H1 (cell line): ENCODE results near the gene NEDD1. TPM values are rescaled to one million over a fixed set of nuclear protein-coding genes. Genes with fewer than 3 reads are reported as not detected.
A peak's percentile ranks its signal among the peaks of the same experiment; 100 is the strongest.

Experiments
- CTCF ChIA-PET: fragments of 300-600 bp; sonication (Branson Sonifier 250); formaldehyde crosslinking; loops from one replicate; lab custom pipeline; 2021; ENCODE audit not compliant: partially characterized antibody; lab: Charles Lee
- POLR2A ChIA-PET: fragments of 300-600 bp; sonication (Branson Sonifier 250); formaldehyde crosslinking; loops from one replicate; lab custom pipeline; 2021; ENCODE audit warnings: inconsistent platforms; ENCODE audit not compliant: partially characterized antibody; lab: Charles Lee
- DNase-seq, 2 experiments: peaks; one replicate each; pipeline versions ENCODE4 v3.0.0 to v3.0.0-alpha.2; 2010 to 2022; ENCODE audit warnings: low spot score in 2 of 2, low read depth in 1 of 2, mixed read lengths in 1 of 2
- FAIRE-seq: peaks from 2 replicates; lab custom pipeline; 2011; peaks lifted over from hg19 to GRCh38; lab: Jason Lieb, UNC
- H2AFZ ChIP-seq: 2 replicates; pipeline ENCODE4 v1.8.1; 2012; ENCODE audit warnings: low read length, inconsistent platforms
- H2AK5ac ChIP-seq: 2 replicates; pipeline ENCODE4 v1.6.1; 2013; ENCODE audit warnings: low read depth, low read length
- H2BK120ac ChIP-seq: replicated peaks from 2 replicates; pipeline ENCODE3; 2013; ENCODE audit warnings: low read depth, low read length, inconsistent platforms
- H2BK12ac ChIP-seq: 2 replicates; pipeline ENCODE4 v1.6.1; 2013; ENCODE audit warnings: low read depth, low read length
- H2BK15ac ChIP-seq: 2 replicates; pipeline ENCODE4 v1.6.1; 2013; ENCODE audit warnings: low read length
- H2BK20ac ChIP-seq: 2 replicates; pipeline ENCODE4 v1.6.1; 2013; ENCODE audit warnings: low read length
- H2BK5ac ChIP-seq: 2 replicates; pipeline ENCODE4 v1.6.1; 2013; ENCODE audit warnings: low read depth, low read length
- H3K14ac ChIP-seq: 2 replicates; pipeline ENCODE4 v1.6.1; 2013; ENCODE audit warnings: inconsistent platforms; ENCODE audit not compliant: insufficient read length
- H3K18ac ChIP-seq: 2 replicates; pipeline ENCODE4 v1.6.1; 2013; ENCODE audit warnings: low read length; ENCODE audit errors: extremely low read depth
- H3K23ac ChIP-seq: 2 replicates; pipeline ENCODE4 v1.6.1; 2013; ENCODE audit warnings: inconsistent platforms; ENCODE audit not compliant: insufficient read length
- H3K23me2 ChIP-seq: 2 replicates; pipeline ENCODE4 v1.6.1; 2013; ENCODE audit warnings: low read depth, low read length
- H3K27ac ChIP-seq: 2 replicates; pipeline ENCODE4 v1.6.1; 2011; ENCODE audit warnings: low read depth, low read length, inconsistent platforms
- H3K27me3 ChIP-seq, 4 experiments: replicated peaks in 1 of 4; 1 replicate in 1 of 4; 2 replicates in 3 of 4; pipeline versions ENCODE4 v1.6.1 to v1.8.1; 2011 to 2013; ENCODE audit warnings: low read length in 3 of 4, mild to moderate bottlenecking in 3 of 4, inconsistent platforms in 2 of 4, mixed read lengths in 2 of 4, moderate library complexity in 1 of 4; ENCODE audit not compliant: control insufficient read depth in 3 of 4, insufficient read depth in 3 of 4; ENCODE audit errors: extremely low read depth in 1 of 4
- H3K36me3 ChIP-seq, 4 experiments: 2 replicates each; pipeline versions ENCODE4 v1.6.1 to v1.8.1; 2011 to 2013; ENCODE audit warnings: mild to moderate bottlenecking in 4 of 4, low read length in 3 of 4, moderate library complexity in 2 of 4, control low read depth in 1 of 4, inconsistent platforms in 1 of 4; ENCODE audit not compliant: insufficient read depth in 4 of 4, control insufficient read depth in 2 of 4
- H3K4ac ChIP-seq: replicated peaks from 2 replicates; pipeline ENCODE3; 2013; ENCODE audit warnings: low read length, low read depth, mixed read lengths, inconsistent platforms; ENCODE audit not compliant: insufficient read length
- H3K4me1 ChIP-seq, 4 experiments: replicated peaks in 1 of 4; 1 replicate in 1 of 4; 2 replicates in 3 of 4; pipeline versions ENCODE4 v1.6.1 to v1.8.1; 2011 to 2013; ENCODE audit warnings: low read length in 3 of 4, inconsistent platforms in 2 of 4, mixed read lengths in 1 of 4; ENCODE audit not compliant: insufficient read depth in 4 of 4, control insufficient read depth in 3 of 4
- H3K4me2 ChIP-seq, 2 experiments: 2 replicates each; pipeline versions ENCODE4 v1.6.1 to v1.8.1; 2011 to 2013; ENCODE audit warnings: low read depth in 2 of 2, low read length in 2 of 2, control low read depth in 1 of 2, inconsistent platforms in 1 of 2, mild to moderate bottlenecking in 1 of 2; ENCODE audit not compliant: insufficient read depth in 1 of 2
- H3K4me3 ChIP-seq, 4 experiments: fragments of 200-600, 300-600 bp in 1 of 4; sonication (generic), shearing (Covaris generic), sonication (Bioruptor Twin) in 1 of 4; 2 replicates each; pipeline versions ENCODE4 v1.5.1 to v1.8.1; 2011 to 2016; ENCODE audit warnings: low read length in 4 of 4, low read depth in 3 of 4, control low read depth in 2 of 4, inconsistent platforms in 2 of 4, mild to moderate bottlenecking in 2 of 4, mixed read lengths in 1 of 4, moderate library complexity in 1 of 4; ENCODE audit not compliant: insufficient read depth in 2 of 4; ENCODE audit errors: extremely low read depth in 1 of 4
- H3K56ac ChIP-seq: replicated peaks from 2 replicates; pipeline ENCODE3; 2013; ENCODE audit warnings: low read depth, mild to moderate bottlenecking, mixed read lengths, low read length, inconsistent platforms; ENCODE audit not compliant: insufficient read length
- H3K79me1 ChIP-seq: 2 replicates; pipeline ENCODE4 v1.6.1; 2013; ENCODE audit warnings: low read depth, low read length, control low read depth
- H3K79me2 ChIP-seq, 2 experiments: 2 replicates each; pipeline versions ENCODE4 v1.6.1 to v1.8.1; 2012 to 2013; ENCODE audit warnings: low read length in 2 of 2, mild to moderate bottlenecking in 2 of 2, inconsistent platforms in 1 of 2; ENCODE audit not compliant: insufficient read depth in 2 of 2, control insufficient read depth in 1 of 2
- H3K9ac ChIP-seq, 4 experiments: replicated peaks in 1 of 4; 1 replicate in 1 of 4; 2 replicates in 3 of 4; pipeline versions ENCODE4 v1.6.1 to v1.8.1; 2011 to 2013; ENCODE audit warnings: low read depth in 3 of 4, low read length in 3 of 4, control low read depth in 2 of 4, mild to moderate bottlenecking in 2 of 4, moderate library complexity in 2 of 4, inconsistent platforms in 1 of 4; ENCODE audit errors: extremely low read depth in 1 of 4
- H3K9me3 ChIP-seq, 2 experiments: 2 replicates each; pipeline versions ENCODE4 v1.6.1 to v1.8.1; 2012 to 2013; ENCODE audit warnings: mild to moderate bottlenecking in 2 of 2, moderate library complexity in 2 of 2, control low read depth in 1 of 2, inconsistent platforms in 1 of 2, low read depth in 1 of 2, low read length in 1 of 2, mixed read lengths in 1 of 2; ENCODE audit not compliant: insufficient read depth in 2 of 2
- H4K20me1 ChIP-seq, 2 experiments: replicated peaks in 1 of 2; 2 replicates each; pipeline versions ENCODE3 to v1.8.1; 2011 to 2013; ENCODE audit warnings: inconsistent platforms in 2 of 2, low read length in 2 of 2, mild to moderate bottlenecking in 1 of 2; ENCODE audit not compliant: insufficient read depth in 2 of 2, control insufficient read depth in 1 of 2
- H4K5ac ChIP-seq: 2 replicates; pipeline ENCODE4 v1.6.1; 2013; ENCODE audit warnings: low read length, low read depth, mixed read lengths, inconsistent platforms; ENCODE audit not compliant: insufficient read length
- H4K8ac ChIP-seq: 2 replicates; pipeline ENCODE4 v1.8.0; 2013; ENCODE audit warnings: mild to moderate bottlenecking, moderate library complexity, low read length, inconsistent platforms; ENCODE audit not compliant: insufficient read depth; ENCODE audit errors: extremely low read depth
- H4K91ac ChIP-seq: replicated peaks from 2 replicates; pipeline ENCODE3; 2013; ENCODE audit warnings: low read length, mixed read lengths, inconsistent platforms; ENCODE audit not compliant: insufficient read length
- CEBPB ChIP-seq: IDR thresholded peaks from 2 replicates; pipeline ENCODE4 v1.6.1; 2012; ENCODE audit warnings: low read depth, low read length
- EP300 ChIP-seq, 2 experiments: IDR thresholded peaks; 1 replicate in 1 of 2; 2 replicates in 1 of 2; pipeline ENCODE4 v1.6.1; 2011 to 2012; ENCODE audit warnings: low read depth in 2 of 2, low read length in 2 of 2, mild to moderate bottlenecking in 2 of 2, borderline replicate concordance in 1 of 2, inconsistent platforms in 1 of 2, moderate library complexity in 1 of 2
- FOSL1 ChIP-seq: IDR thresholded peaks from 2 replicates; pipeline ENCODE4 v1.6.1; 2011; ENCODE audit warnings: mild to moderate bottlenecking, low read depth, low read length, moderate library complexity; ENCODE audit not compliant: insufficient read depth
- JUN ChIP-seq: IDR thresholded peaks from 2 replicates; pipeline ENCODE4 v1.6.1; 2011; ENCODE audit warnings: low read depth, mild to moderate bottlenecking, improper control_type of control experiment, low read length
- KDM4A ChIP-seq: IDR thresholded peaks from one replicate; pipeline ENCODE4 v1.7.1; 2012; ENCODE audit warnings: low read depth, mild to moderate bottlenecking, moderate library complexity, low read length, inconsistent platforms; ENCODE audit not compliant: severe bottlenecking
- POU5F1 ChIP-seq: IDR thresholded peaks from 2 replicates; pipeline ENCODE4 v1.6.1; 2011; ENCODE audit warnings: low read depth, mild to moderate bottlenecking, low read length, moderate library complexity
- SIN3A ChIP-seq, 2 experiments: IDR thresholded peaks in 1 of 2; conservative IDR thresholded peaks in 1 of 2; 2 replicates each; pipeline ENCODE4 v1.6.1; 2011 to 2012; ENCODE audit warnings: low read length in 2 of 2, improper control_type of control experiment in 1 of 2, low read depth in 1 of 2, mild to moderate bottlenecking in 1 of 2
- YY1 ChIP-seq: IDR thresholded peaks from 2 replicates; pipeline ENCODE4 v1.6.1; 2011; ENCODE audit warnings: low read depth, mild to moderate bottlenecking, low read length
- WGBS, 2 experiments: shearing (Covaris generic) in 1 of 2; methylation state at CpG; one replicate each; pipeline versions ENCODE4 v1.1.6 to v1.1.7; 2013 to 2015; ENCODE audit warnings: low lambda C conversion rate in 2 of 2, mixed read lengths in 2 of 2, inconsistent platforms in 1 of 2, low coverage in 1 of 2, missing lambda C conversion rate in 1 of 2; ENCODE audit not compliant: insufficient replicate concordance in 2 of 2, insufficient coverage in 1 of 2, insufficient read length in 1 of 2; ENCODE audit errors: extremely low coverage in 1 of 2, missing lambda C conversion rate in 1 of 2; 5-methylcytosine and 5-hydroxymethylcytosine counted together
- polyA plus RNA-seq, 7 experiments: library from polyadenylated mRNA; depleted of rRNA in 3 of 7; stranded (reverse) in 5 of 7; unstranded in 2 of 7; fragments of >200 nt in 5 of 7; fragments of 200-250 nt in 2 of 7; gene quantifications; 1 replicate in 5 of 7; 2 replicates in 1 of 7; 4 replicates in 1 of 7; pipeline versions ENCODE4 v1.2.1 to v1.2.3, GENCODE V29; 2011 to 2013; ENCODE audit warnings: missing spikeins in 2 of 7, mixed read lengths in 2 of 7
- total RNA-seq: library from RNA; stranded (reverse); fragmentation: NEBNext Ultra II Directional; extraction: Animal tissue kit (Norgen Biotek cat#: 25700); gene quantifications from 2 replicates; pipeline ENCODE4 v1.2.1, GENCODE V29; 2021

The NEDD1 gene
- total and polyA plus RNA-seq, 2 of the 8 experiments (the other 6 are each of a cell fraction or from before 2014, with no cell fraction given), result 9.0 to 26.6 TPM

DNA sequence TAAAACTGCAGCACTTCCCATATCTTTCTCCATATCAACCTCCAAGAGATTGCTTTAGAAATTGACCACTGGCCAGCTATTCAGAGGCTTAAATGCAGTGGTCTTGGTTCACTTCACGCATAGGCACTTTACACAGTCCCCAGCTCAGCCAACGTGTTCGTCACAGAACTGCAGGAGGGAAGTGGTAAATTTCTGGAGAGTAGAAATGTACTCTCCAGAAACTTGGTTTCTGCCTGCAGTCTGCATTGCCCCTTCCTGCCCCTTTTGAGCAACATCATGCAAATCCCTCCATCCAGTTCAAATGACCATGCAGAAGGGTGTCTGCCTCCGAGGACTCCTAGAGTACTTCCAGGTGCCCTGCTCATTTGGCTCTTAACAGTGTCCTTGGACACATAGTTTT, 42.7 kb upstream of the NEDD1 start:
- Histone ChIP-seq H3K36me3 (no peaks in the 10 kb centered on the region), H3K9me3 (no peaks in the 10 kb centered on the region), H3K4me1 (peaks cover 0 to 6% (median 0%) of the 10 kb centered on the region in 4 experiments; a peak in 2 of 7 replicates), H2BK15ac (no peak overlapping the region), H4K5ac (no peak overlapping the region), H3K79me2 (no peaks in the 10 kb centered on the region), H4K8ac (no peak overlapping the region), H2BK5ac (no peak overlapping the region), H3K4ac (no peak overlapping the region), H3K4me3 (no peak overlapping the region), H3K56ac (no peak overlapping the region), H3K23ac (no peak overlapping the region), H2BK12ac (no peak overlapping the region), H3K27ac (no peak overlapping the region), H2BK20ac (no peak overlapping the region), H2BK120ac (no peak overlapping the region), H3K9ac (no peak overlapping the region), H3K18ac (no peak overlapping the region), H4K20me1 (no peaks in the 10 kb centered on the region), H2AFZ (0 out of 2 replicates have a peak overlapping the region, but pooled peaks have one; percentile 58), H3K14ac (no peak overlapping the region), H3K23me2 (no peaks in the 10 kb centered on the region), H4K91ac (no peak overlapping the region), H2AK5ac (no peak overlapping the region), H3K4me2 (no peak overlapping the region), H3K27me3 (no peaks in the 10 kb centered on the region), H3K79me1 (no peaks in the 10 kb centered on the region)
- POLR2A ChIA-PET, result no interaction called here
- DNase-seq, result no peak
- CTCF ChIA-PET, result no interaction called here
- TF ChIP-seq POU5F1, result no peak
- no peak for TF ChIP-seq JUN
- TF ChIP-seq KDM4A, result no peak
- TF ChIP-seq YY1, result no peak
- no peak for TF ChIP-seq SIN3A (conservative IDR thresholded peaks at IDR 0.05 in 1 of 2, IDR thresholded peaks at IDR 0.05 in 1 of 2; ENCODE audit: low read depth in 1 of 2, low read length in 2 of 2)
- no peak for TF ChIP-seq CEBPB
- no peak for TF ChIP-seq FOSL1
- TF ChIP-seq EP300 (IDR thresholded peaks at IDR 0.05; ENCODE audit: borderline replicate concordance in 1 of 2, low read depth in 2 of 2, low read length in 2 of 2), result no peak
- 96% methylated on average over 4 of the region's 4 CpGs; no CpG with 5 or more reads in 1 of the 2 experiments for WGBS, 2 experiments
- no peak for FAIRE-seq
